Omental fat pad (tissue), 4 donors: ENCODE results near the gene CCDC60. TPM values are rescaled to one million over a fixed set of nuclear protein-coding genes. Genes with fewer than 3 reads are reported as not detected.

Experiments used
- ATAC-seq: fragments of 150-250 bp; one replicate; pipeline ENCODE4 v1.9.1; 2016; ENCODE audit warnings: mild to moderate bottlenecking, moderate library complexity; ENCODE audit not compliant: low FRiP score
- DNase-seq: peaks from one replicate; pipeline ENCODE4 v3.0.0-alpha.2; 2019; ENCODE audit warnings: low spot score
- CTCF ChIP-seq, 3 donors: fragments of 450-650 bp; IDR thresholded peaks; one replicate each; pipeline ENCODE4 v1.5.1; 2016 to 2017; ENCODE audit warnings: antibody characterized with exemption in 3 of 3, mild to moderate bottlenecking in 3 of 3, moderate library complexity in 2 of 3
- total RNA-seq, 4 donors: library from RNA; depleted of rRNA; stranded (reverse); fragments of >200 nt; gene quantifications; one replicate each; pipeline ENCODE4 v1.1.0, GENCODE V29; 2016

Gene CCDC60
- not detected for total RNA-seq

GRCh38 chr12:119334430-119335170 is at the start of gene CCDC60:
CCDC60 (plus strand) TSS chr12:119334729; CDS start chr12:119335177, 448 bp downstream.
- no peak for TF ChIP-seq CTCF (IDR thresholded peaks at IDR 0.05)
- ATAC-seq, result no peak
- DNase-seq, result no peak

GRCh38 chr12:119288576-119288975 is 46.0 kb upstream of the CCDC60 start:
- TF ChIP-seq CTCF (IDR thresholded peaks at IDR 0.05), result no peak
- ATAC-seq, result no peak
- no peak for DNase-seq

- TF ChIP-seq CTCF (IDR thresholded peaks at IDR 0.05), result no peak
- no peak for ATAC-seq
- no peak for DNase-seq
Measured at GRCh38 chr12:119292893-119293630, 41.5 kb upstream of the CCDC60 start.

GRCh38 chr12:119294211-119294610 is 40.3 kb upstream of the CCDC60 start:
- TF ChIP-seq CTCF (IDR thresholded peaks at IDR 0.05), result no peak
- DNase-seq (no peak), ATAC-seq (no peak)

GRCh38 chr12:119296535-119296934 is 38.0 kb upstream of the CCDC60 start:
- ATAC-seq (no peak), DNase-seq (no peak)
- TF ChIP-seq CTCF (IDR thresholded peaks at IDR 0.05), result no peak

- no peak for TF ChIP-seq CTCF (IDR thresholded peaks at IDR 0.05)
- DNase-seq (no peak), ATAC-seq (no peak)
Measured at GRCh38 chr12:119299130-119299529, 35.4 kb upstream of the CCDC60 start.

GRCh38 chr12:119301379-119301778 is 33.1 kb upstream of the CCDC60 start:
- no peak for TF ChIP-seq CTCF (IDR thresholded peaks at IDR 0.05)
- ATAC-seq, result no peak
- DNase-seq, result no peak
